Measurements from ENCODE around the gene TAGLN.

The TAGLN gene

DNA sequence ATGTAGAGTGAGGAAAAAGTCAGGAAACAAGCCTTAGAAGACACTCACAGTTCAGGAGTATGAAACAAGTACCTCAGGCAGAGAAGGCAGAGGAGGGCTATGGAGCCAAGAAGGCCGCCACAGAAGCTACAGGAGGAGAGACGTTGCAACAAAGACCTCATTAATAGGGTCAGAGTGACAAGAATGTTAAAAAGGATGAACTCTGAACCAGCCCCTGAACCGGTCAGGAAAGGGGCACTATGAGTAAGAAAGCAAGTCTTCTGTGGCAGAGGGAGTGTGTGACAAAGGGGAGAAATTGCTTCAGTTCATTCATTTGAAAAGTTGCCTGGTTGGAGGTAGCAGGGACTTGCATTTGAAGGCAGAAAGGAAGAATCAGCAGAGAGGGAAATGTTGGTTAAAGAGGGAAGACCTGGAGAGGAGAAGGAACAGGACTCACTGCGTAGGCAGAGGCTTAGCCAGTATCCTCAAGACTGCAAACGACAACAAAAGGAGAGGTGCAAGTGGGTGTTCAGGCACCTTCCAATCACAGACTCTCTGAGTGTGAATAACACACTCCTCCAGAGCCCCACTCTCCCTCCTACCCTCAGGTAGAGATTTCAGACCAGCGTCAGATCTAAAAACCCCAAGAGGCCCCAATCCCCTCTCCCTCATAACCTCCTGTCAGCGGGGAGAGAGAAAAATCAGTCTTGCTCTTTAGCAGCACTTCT lies 15.4 kb downstream of the TAGLN start:
- no peak for DNase-seq (ENCODE audit: low read depth in 2 of 2)

GRCh38 chr11:117217141-117218084 lies 18.2 kb downstream of the TAGLN start:
- DNase-seq (ENCODE audit: low read depth in 2 of 2): no peak

DNA sequence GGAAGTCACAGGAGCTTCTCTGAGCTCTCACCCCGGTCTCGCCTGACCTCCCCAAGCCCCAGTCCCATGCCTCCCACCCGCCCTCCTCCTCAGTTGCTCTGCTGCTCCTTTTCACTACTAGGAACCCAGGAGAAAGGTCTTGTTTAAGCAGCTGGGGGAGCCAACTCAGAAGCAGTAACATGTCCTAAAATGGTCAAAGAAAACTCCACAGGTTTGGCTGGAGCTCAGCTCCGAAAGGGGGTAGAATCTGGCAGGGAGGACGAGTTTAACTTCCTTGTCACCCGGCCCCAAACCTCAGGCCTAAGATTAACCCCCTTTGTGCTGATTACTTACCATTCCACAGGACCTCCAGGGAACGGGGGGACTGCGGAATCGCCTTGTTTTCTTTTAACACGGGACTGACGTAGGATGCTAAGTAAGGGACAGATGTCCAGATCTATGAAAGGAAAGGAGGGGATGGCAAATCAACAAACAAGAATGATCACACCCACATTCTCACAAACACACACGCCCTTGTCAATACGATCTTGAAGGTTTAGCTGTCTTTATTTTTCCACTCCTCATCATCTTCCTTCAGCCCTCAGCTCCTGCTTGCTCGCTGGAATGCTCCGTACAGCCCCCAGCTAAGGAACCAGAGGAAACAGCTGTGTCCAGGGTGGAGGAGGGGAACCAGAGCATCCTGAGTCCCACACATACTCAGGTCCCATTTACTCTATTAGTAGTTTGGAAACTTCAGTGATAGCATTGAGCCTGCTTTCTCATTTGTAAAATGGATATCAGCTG lies 19.2 kb downstream of the TAGLN start:
- no peak for DNase-seq (ENCODE audit: low read depth in 2 of 2)

- no peak for DNase-seq (ENCODE audit: low read depth in 2 of 2)
Observed at GRCh38 chr11:117219001-117219400, 19.8 kb downstream of the TAGLN start.

DNA sequence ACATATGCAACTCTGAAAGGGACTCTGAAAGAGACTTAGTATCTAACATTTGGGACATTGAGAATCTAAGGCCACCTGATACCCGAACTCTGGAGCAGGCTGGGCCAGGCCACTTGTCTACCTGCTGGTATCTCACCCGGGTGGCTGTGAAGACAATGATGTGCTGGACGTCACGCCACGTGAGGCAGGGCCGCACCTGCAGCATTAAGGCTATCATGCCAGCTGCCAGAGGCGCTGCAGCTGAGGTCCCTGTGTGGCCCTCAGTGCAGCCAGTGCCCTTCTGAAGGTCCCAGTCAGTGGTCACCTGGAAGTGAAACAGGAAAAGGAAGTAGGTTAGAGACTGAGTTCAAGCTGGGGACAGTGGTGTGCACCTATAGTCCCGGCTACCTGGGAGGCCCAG lies 20.3 kb downstream of the TAGLN start:
- DNase-seq (ENCODE audit: low read depth in 2 of 2): no peak

- no peak for DNase-seq (ENCODE audit: low read depth in 2 of 2)
Observed at GRCh38 chr11:117219995-117220394, 20.8 kb downstream of the TAGLN start.

- DNase-seq (ENCODE audit: low read depth in 2 of 2): no peak
Observed at GRCh38 chr11:117220568-117220967, 21.4 kb downstream of the TAGLN start.

DNA sequence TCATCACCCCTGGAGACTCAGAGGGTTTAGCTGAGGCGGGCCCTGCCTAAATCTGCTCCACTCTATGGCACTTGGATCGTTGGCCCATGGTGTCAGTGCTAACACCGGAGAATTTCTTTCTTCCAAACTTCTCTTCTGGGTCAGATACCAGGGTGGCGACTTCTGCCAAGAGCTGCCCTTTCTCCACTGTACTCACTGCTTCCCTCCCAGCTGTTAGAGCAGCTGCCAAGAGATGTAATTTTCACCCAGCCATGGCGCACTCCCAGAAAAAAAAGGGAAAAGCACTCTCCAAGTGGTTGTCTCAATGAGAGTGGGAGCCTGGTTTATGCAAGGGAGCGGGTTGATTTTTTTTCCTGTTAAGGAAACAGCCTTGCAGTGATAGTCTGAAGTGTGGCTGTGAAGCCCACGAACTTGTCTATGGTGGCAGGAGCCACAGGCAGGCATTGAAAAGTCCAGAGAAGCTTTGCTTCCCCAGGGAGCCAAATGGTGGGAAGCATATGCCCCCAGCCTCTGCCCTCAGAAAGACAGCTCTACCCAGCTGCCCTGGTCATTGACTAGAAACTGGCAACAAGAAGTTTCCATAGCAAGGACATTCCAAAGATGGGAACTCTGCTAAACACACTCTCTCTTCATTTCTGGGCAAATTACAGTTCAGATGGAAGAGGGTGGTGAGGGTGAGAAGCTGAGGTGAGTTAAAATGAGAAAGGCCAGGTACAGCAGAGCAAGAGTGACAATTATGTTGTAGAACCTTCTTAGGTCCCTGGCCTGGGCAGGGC lies 22.0 kb downstream of the TAGLN start:
- no peak for DNase-seq (ENCODE audit: low read depth in 2 of 2)

GRCh38 chr11:117221775-117222517 lies 22.8 kb downstream of the TAGLN start:
- DNase-seq (ENCODE audit: low read depth in 2 of 2): no peak

DNA sequence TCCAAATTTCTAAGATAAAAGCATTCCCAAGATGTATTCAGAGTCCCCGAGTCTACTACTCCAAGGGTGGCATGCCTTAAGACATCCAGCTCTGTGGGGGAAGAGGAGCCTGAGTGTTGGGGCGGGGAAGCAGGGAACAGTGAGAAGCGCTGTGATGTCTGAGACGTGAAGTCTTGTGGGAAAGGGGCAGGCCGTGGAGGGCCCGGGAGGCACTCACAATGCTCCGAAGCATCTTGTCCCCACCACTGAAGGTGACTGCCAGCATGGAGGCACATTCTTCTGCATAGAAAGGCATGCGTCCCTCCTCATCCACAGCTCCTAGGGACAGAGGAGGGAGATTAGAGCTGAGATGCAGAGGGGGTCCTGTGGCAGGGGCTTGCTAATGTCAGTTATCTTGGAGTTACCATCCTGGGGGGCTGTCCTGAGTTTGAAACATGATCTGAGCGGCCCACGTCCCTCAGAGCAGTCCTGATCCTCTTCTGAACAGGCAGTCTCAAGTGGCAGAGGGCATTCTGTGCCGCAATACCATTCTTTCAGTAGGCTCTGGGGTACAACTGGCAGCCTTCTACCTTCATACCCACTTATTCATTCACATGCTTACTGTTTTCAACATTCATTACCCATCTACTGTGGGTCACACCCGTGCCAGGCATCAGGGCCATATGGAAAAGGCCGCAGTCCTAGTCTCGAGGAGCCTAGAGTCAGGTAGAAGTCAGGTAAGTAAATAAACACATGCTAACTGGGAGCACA lies 24.0 kb downstream of the TAGLN start:
- no peak for DNase-seq (ENCODE audit: low read depth in 2 of 2)

DNA sequence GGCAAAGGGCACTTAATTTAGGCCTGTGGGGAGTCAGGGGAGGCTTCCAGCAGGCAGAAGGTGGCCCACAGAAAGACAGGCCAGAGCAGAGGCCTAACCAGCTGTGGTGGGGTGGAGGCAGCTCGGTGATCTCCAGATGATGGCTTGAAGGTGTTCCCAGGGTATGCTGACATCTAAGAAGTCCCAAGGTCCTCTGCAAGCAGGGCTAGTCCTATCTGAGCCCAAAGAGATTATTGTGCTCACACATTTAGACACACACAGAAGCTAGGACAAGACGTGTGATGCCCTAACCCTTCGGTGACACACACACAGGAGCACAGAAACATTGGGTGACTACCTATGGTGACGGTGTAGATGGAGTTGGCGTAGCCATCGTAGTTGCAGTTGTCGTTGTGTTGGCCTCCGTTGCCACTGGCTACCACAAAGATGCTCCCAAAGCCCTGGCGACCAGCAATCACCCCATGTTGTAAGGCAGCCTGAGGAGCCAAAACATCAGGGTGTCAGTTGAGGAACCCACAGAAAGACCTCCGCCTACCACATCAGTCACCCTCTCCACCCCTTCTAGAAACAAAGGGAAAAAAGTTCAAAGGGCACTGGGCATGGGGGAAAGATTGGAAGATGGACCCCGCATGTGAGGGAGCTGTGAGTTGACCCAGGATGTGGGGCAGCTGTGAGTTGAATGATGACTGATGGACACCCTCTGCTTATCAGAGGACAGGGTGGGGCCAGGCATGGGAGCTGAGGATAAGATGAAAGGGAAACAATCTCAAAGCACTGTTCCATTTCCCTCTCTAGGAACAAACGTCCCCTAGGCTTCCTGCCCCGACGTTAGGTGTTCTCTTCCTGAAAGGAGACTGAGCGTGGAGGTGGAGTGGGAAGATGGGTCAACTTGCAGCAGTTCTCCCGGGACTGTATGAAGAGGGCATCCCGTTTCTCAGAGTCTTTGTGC lies 24.8 kb downstream of the TAGLN start:
- DNase-seq (ENCODE audit: low read depth in 2 of 2): no peak

GRCh38 chr11:117225553-117226170 lies 26.5 kb downstream of the TAGLN start:
- DNase-seq (ENCODE audit: low read depth in 2 of 2): no peak

GRCh38 chr11:117226388-117227385 lies 27.5 kb downstream of the TAGLN start:
- no peak for DNase-seq (ENCODE audit: low read depth in 2 of 2)

- no peak for DNase-seq (ENCODE audit: low read depth in 2 of 2)
Observed at GRCh38 chr11:117228091-117228490, 28.9 kb downstream of the TAGLN start.

GRCh38 chr11:117229411-117229810 lies 30.2 kb downstream of the TAGLN start:
- no peak for DNase-seq (ENCODE audit: low read depth in 2 of 2)

DNA sequence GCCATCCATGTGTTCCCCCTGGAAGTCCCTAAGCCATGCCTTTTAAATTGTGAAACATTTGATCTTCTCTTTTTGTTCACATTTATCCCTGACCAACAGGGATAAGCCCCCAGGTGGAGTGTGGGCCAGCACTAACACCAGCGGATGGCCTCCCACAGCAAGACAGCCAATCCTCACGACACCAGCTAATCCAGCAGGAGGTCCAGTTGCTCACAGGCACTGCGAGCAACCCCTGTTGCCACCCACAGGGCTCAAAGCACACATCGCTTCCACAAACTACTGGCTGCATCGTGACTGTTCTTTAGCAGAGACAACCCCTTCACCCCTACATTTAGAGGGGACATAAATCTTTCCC lies 30.7 kb downstream of the TAGLN start:
- DNase-seq (ENCODE audit: low read depth in 2 of 2): no peak

DNA sequence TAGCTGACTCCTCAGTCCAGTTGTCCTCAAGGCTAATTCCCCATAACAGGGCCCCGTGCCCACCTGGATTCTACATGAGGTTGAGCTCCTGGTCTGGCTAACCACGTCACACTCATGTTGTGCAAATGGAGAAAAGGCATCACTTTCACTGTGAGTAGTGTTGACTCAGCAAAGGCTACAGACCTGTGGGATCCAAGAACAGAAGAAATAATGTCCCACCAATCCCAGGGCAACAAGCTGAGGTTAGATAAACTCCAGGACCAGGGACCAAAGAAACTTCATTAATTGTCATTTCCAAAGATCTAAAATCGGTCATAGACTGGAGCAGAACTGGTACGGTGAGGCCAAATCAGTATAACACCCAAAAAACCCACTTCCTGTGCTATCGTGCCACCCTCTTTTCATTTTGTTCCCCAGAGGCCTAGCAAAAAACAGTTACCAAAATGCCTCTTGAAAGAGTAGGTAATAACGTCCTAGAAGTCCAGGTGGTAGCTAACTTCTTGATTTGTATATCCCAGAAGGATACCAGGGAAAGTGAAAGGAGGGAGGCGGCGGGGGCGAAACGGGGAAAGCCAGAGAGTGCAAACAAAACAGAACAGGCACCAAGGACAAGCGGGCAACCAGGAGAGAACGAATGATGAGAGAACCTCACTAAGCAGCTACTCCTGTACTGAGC lies 31.3 kb downstream of the TAGLN start:
- no peak for DNase-seq (ENCODE audit: low read depth in 2 of 2)

Data from stimulated activated CD4-positive, alpha-beta T cell treated with anti-CD3 and anti-CD28 coated beads, Interleukin-1b, Interleukin-23, amount 100 ng/mL, for 1 hour (primary cell).